Stimulated activated CD8-positive, alpha-beta memory T cell treated with anti-CD3 and anti-CD28 coated beads, Interleukin-12 subunit alpha, Interleukin-12 subunit beta, amount 100 ng/mL, for 4 hours (primary cell): ENCODE data around the gene CORO7.

Source experiments
- DNase-seq: peaks from one replicate; pipeline ENCODE4 v3.0.0-alpha.2; 2020; ENCODE audit warnings: low read depth

Gene CORO7

GRCh38 chr16:4320571-4321137 lies 95.7 kb downstream of the CORO7 start:
- DNase-seq, result no peak

DNA sequence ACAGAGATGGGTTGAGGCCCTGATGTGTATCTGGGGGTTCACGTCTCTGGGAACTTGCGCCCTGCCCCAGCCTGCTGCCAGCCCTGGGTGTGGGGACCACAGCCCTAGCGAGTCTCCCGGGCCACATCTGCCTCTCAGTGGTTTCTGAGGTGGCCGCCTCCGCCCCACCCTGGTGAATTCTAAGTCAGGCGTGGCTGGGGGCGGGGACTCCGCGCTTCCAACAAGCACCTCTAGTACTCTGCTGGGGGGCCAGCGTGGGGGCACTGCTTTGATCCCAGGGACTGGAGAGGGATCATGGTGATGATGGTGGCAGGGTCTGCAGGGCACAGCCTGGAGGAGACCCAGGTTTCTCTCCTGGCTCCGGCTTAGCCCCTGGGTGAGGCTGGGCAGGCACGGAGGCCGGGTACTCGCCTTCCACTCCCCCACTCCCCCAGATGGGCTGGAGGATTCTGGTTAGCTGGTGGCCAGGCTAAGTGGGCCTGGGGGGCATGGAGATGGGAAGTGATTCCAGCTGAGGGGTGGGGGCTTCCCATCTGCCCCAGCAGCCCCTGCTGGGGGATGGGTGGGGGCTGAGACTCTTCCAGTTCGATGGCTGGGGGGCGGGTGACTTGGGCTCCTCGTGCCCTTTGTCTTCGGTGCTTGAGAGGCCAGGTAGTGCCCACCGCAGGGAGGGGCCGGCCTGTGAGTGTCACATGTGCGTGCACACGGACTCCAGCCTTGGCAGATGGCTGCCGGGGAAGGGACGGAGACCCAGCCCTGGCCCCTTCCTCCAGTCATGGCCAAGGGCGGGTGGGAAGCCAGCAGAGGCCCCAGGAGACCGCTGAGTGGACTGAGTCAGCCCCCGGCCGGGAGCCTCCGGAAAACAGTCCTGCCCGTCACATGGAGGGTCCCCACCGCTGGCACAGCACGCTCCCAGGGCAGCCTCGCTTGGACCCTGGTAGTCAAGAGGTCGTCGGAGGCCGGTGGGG lies 96.7 kb downstream of the CORO7 start:
- DNase-seq, result peak; percentile 54

- no peak for DNase-seq
Measured at GRCh38 chr16:4318967-4319366, 97.4 kb downstream of the CORO7 start.

- no peak for DNase-seq
Measured at GRCh38 chr16:4318451-4318910, 97.9 kb downstream of the CORO7 start.

- no peak for DNase-seq
Measured at GRCh38 chr16:4317532-4318450, 98.6 kb downstream of the CORO7 start.

GRCh38 chr16:4316864-4317531 lies 99.4 kb downstream of the CORO7 start:
- DNase-seq, result no peak

GRCh38 chr16:4316108-4316863 lies 100.1 kb downstream of the CORO7 start:
- no peak for DNase-seq

GRCh38 chr16:4315186-4316107 lies 100.9 kb downstream of the CORO7 start, which contains the start of gene GLIS2:
TSS of gene GLIS2 (plus strand) at chr16:4316067. CDS start at chr16:4332281, 16,214 bp downstream.
- no peak for DNase-seq

DNA sequence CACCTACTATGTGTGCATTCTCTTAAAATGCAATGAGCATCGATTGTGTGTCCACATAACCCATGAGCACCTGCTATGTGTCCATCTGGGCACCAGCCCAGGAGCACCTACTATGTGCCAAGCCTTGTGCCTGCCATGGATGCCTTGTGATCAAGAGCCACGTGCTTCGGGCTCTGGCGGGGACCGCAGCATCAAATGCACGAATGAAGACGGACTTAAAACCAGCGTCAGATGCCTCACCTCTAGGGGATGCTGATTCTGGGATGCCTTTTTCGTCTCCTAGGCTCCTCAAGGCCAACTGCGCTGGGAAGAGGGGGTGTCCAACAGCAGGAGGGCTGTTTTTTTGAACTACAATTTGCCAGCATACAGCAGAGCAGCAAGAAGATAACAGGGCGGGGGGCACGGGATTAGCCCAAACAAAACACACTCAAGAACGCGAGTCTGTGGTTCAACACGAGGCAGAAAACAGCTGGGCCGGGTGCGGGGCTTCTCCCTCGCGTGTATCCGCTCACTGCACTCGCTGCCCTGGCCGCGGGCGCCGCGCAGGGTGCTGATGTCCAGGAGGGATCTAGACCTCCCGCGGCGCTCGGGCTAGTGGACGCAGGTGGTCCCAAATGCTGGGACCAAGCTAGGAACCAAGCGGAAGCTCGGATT lies 101.7 kb downstream of the CORO7 start:
- no peak for DNase-seq

DNA sequence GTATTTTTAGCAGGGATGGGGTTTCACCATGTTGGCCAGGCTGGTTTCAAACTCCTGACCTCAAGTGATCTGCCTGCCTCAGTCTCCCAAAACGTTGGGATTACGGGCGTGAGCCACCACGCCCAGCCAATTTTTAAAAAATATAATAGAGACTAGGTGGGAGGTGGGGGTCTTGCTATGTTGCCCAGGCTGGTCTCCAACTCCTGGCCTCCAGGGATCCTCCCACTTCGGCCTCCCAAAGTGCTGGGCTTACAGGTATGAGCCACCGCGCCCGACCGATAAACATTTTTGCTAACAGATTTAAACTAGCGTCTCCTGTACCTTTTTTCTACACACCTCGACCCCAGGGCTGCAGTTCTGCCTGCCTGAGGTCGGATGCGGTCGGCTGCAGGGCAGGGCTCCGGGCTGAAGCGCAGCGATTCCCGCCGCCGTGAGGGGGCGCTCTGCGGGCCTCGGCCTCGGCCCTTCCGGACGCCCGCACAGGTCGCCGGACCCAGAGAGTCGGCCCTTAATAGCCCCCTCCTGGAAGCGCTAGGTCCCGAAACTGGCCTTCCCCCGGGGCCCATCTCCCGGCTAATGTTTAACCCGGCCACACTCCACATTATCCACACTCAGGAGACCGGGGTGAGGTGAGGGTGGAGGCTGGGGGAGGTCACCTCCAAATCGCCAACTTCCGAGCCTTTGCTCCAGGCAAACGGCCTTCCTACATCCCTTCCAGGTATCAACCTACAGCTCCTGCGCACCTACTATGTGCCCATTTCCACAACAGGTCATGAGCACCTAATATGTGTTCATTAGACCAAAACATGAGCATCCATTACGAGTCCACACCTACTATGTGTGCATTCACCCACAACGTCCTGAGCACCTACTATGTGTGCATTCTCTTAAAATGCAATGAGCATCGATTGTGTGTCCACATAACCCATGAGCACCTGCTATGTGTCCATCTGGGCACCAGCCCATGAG lies 102.5 kb downstream of the CORO7 start:
- DNase-seq, result no peak

DNA sequence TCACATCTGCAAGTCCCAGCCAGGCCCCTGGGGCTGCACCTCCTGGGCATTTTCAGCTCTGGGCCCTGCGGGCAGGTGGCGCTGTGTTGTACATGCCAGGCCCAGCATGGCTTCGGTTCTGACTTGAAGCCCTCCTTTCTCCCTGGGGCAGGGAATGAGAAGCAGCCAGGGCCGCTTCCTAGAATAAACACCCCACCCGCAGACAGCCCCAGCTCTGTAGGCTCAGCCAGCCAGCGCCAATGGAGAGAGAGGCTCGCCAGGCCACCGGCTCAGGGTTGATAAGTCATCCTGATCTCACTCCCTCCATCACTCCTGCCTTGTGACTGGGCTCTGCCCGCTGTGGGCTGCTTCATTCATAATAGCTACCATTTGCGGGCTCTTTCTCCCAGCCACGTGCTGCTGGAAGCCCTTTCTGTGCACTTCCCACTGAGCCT lies 106.5 kb downstream of the CORO7 start:
- DNase-seq, result peak; percentile 35

GRCh38 chr16:4309102-4309832 lies 107.1 kb downstream of the CORO7 start:
- no peak for DNase-seq

- DNase-seq, result peak; percentile 98
Measured at GRCh38 chr16:4307215-4308037, 109.0 kb downstream of the CORO7 start.

DNA sequence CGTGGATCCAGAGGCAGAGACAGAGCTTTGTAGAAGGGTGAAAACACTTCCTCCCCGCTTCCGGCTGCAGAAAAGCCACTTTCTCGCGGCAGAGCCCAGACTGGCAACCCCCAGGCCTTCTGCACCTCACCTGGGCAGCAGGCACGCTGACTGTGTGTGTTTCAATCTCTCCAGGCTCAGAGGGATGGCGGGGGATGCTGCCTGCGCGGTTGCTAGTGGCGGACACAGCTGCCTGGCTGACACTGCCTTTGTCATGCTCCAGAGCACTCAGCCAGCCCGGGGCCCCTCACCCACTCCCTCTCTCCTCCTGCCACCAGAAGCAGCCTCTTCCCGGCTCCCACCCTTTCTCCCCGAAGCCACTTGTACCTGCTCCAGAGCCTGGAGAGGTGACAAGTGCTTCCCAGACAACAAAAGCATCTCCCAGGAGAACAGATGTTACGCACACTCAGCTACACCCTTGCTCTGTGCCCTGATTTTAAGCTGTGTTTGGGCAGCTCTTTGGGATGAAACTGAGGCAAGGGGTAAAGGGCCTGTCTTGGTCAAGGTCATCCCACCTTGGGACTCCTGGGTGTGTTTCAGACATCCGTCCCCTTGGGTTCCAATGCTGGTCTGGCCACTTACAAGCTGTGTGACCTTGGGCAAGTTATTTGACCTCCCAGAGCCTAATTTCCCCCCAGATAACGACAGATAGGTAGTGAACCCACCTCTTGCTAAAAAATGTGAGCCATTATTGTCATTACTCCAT lies 109.8 kb downstream of the CORO7 start:
- DNase-seq, result no peak
